GM23338 (cell line): ENCODE data around the gene MUL1.

Source experiments
- CREB1 ChIP-seq: fragments of 250-450 bp; sonication (Bioruptor Pico); IDR thresholded peaks from 2 replicates; pipeline ENCODE4 v1.5.0; 2020; ENCODE audit warnings: low read depth, mild to moderate bottlenecking, moderate library complexity
- EZH2 ChIP-seq: fragments of 200-600 bp; sonication (generic); IDR thresholded peaks from one replicate; pipeline ENCODE4 v1.8.0; 2017; ENCODE audit warnings: antibody characterized with exemption, mild to moderate bottlenecking, low read depth; ENCODE audit not compliant: unreplicated experiment
- EZH2phosphoT487 ChIP-seq: fragments of 200-600 bp; sonication (generic); IDR thresholded peaks from one replicate; pipeline ENCODE4 v1.8.1; 2018; ENCODE audit warnings: antibody characterized with exemption; ENCODE audit not compliant: unreplicated experiment
- POLR2AphosphoS5 ChIP-seq: IDR thresholded peaks from 2 replicates; pipeline ENCODE4 v1.6.1; 2016; ENCODE audit warnings: antibody characterized with exemption, low read depth
- ZNF114 ChIP-seq: fragments of 250-450 bp; sonication (Bioruptor Pico); IDR thresholded peaks from 2 replicates; pipeline ENCODE4 v1.5.0; 2020; ENCODE audit warnings: mild to moderate bottlenecking, moderate library complexity
- TF ChIP-seq, protein P1 (sequence below), 2 experiments: fragments of 200-600 bp in 1 of 2; sonication (generic) in 1 of 2; conservative IDR thresholded peaks; 2 replicates each; pipeline versions ENCODE4 v1.5.1 to v1.6.1; 2016 to 2017; ENCODE audit warnings: antibody characterized with exemption in 2 of 2, low read depth in 2 of 2, mild to moderate bottlenecking in 2 of 2, moderate library complexity in 1 of 2
- TF ChIP-seq, protein P2 (sequence below): IDR thresholded peaks from one replicate; pipeline ENCODE4 v1.6.1; 2018; ENCODE audit warnings: antibody characterized with exemption; ENCODE audit not compliant: unreplicated experiment

- TF ChIP-seq, protein P1, sequence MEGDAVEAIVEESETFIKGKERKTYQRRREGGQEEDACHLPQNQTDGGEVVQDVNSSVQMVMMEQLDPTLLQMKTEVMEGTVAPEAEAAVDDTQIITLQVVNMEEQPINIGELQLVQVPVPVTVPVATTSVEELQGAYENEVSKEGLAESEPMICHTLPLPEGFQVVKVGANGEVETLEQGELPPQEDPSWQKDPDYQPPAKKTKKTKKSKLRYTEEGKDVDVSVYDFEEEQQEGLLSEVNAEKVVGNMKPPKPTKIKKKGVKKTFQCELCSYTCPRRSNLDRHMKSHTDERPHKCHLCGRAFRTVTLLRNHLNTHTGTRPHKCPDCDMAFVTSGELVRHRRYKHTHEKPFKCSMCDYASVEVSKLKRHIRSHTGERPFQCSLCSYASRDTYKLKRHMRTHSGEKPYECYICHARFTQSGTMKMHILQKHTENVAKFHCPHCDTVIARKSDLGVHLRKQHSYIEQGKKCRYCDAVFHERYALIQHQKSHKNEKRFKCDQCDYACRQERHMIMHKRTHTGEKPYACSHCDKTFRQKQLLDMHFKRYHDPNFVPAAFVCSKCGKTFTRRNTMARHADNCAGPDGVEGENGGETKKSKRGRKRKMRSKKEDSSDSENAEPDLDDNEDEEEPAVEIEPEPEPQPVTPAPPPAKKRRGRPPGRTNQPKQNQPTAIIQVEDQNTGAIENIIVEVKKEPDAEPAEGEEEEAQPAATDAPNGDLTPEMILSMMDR (conservative IDR thresholded peaks at IDR 0.05; ENCODE audit: low read depth in 2 of 2): no peak
- TF ChIP-seq POLR2AphosphoS5 (no peak), EZH2 (no peak), ZNF114 (CRISPR knock-in tag) (no peak), EZH2phosphoT487 (no peak), CREB1 (no peak)
- TF ChIP-seq, protein P2, sequence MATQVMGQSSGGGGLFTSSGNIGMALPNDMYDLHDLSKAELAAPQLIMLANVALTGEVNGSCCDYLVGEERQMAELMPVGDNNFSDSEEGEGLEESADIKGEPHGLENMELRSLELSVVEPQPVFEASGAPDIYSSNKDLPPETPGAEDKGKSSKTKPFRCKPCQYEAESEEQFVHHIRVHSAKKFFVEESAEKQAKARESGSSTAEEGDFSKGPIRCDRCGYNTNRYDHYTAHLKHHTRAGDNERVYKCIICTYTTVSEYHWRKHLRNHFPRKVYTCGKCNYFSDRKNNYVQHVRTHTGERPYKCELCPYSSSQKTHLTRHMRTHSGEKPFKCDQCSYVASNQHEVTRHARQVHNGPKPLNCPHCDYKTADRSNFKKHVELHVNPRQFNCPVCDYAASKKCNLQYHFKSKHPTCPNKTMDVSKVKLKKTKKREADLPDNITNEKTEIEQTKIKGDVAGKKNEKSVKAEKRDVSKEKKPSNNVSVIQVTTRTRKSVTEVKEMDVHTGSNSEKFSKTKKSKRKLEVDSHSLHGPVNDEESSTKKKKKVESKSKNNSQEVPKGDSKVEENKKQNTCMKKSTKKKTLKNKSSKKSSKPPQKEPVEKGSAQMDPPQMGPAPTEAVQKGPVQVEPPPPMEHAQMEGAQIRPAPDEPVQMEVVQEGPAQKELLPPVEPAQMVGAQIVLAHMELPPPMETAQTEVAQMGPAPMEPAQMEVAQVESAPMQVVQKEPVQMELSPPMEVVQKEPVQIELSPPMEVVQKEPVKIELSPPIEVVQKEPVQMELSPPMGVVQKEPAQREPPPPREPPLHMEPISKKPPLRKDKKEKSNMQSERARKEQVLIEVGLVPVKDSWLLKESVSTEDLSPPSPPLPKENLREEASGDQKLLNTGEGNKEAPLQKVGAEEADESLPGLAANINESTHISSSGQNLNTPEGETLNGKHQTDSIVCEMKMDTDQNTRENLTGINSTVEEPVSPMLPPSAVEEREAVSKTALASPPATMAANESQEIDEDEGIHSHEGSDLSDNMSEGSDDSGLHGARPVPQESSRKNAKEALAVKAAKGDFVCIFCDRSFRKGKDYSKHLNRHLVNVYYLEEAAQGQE: no peak
Observed at GRCh38 chr1:20491178-20491577, 16.8 kb downstream of the MUL1 start.
